NCI-H345 (cell line): ENCODE data around the gene TAT.
A peak's percentile ranks its signal among the peaks of the same experiment; 100 is the strongest.

ENCODE experiments used
- DNase-seq: peaks from one replicate; lab custom pipeline; 2025; lab: John Stamatoyannopoulos, UW

TAT gene

DNA sequence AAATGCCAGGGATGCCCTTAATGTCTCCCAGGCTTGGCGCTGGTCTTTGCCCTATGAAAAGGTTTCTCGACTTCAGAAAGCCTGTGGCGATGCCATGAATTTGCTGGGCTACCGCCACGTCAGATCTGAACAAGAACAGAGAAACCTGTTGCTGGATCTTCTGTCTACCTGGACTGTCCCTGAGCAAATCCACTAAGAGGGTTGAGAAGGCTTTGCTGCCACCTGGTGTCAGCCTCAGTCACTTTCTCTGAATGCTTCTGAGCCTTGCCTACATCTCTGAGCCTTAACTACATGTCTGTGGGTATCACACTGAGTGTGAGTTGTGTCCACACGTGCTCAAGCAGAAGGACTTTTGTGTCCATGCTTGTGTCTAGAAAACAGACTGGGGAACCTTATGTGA, 39.2 kb downstream of the TAT start:
- DNase-seq = peak; percentile 16

DNA sequence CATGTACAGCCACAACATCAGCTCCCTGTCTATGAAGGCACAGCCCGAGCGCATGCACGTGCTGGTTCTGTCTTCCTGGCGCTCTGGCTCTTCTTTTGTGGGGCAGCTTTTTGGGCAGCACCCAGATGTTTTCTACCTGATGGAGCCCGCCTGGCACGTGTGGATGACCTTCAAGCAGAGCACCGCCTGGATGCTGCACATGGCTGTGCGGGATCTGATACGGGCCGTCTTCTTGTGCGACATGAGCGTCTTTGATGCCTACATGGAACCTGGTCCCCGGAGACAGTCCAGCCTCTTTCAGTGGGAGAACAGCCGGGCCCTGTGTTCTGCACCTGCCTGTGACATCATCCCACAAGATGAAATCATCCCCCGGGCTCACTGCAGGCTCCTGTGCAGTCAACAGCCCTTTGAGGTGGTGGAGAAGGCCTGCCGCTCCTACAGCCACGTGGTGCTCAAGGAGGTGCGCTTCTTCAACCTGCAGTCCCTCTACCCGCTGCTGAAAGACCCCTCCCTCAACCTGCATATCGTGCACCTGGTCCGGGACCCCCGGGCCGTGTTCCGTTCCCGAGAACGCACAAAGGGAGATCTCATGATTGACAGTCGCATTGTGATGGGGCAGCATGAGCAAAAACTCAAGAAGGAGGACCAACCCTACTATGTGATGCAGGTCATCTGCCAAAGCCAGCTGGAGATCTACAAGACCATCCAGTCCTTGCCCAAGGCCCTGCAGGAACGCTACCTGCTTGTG, 40.0 kb downstream of the TAT start:
- DNase-seq = no peak

DNA sequence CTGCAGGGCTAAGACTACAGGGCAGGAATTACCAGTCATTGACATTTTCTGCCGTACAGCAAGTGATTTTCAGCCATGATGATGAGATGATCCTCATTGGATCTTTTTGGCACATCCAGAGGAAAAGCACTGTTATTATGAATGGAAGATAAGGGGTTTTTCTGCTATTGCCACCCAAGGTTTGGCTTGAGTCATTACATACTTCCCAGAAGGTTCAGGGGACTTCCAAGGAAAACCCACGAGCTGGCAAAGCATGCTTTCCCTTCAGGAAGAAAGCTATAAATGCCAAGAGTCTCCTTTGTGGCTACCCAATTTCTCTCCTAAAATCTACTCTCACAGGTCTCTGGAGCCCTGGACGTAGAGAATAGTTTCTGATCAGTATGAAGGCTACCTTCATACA, 44.5 kb downstream of the TAT start:
- DNase-seq = no peak

DNA sequence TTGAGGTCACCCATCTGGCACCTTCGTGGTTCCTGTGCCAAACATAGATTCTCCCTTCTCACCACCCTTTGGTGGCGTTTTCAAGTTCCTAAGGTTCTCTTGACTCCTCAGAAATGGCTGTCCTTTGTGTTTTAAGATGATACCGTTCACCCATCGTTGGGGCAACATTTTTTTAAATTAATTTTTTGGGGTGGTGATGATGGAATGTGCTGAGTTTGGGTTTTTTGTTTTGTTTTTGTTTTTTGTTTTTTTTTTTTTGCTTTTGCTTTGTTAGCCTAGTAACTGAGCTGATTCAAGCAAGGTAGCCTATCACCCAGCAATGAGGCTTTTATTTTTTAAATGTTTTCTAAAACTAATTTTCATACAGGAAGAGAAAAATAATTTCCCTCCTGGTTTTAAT, 48.0 kb downstream of the TAT start:
- no peak for DNase-seq

DNA sequence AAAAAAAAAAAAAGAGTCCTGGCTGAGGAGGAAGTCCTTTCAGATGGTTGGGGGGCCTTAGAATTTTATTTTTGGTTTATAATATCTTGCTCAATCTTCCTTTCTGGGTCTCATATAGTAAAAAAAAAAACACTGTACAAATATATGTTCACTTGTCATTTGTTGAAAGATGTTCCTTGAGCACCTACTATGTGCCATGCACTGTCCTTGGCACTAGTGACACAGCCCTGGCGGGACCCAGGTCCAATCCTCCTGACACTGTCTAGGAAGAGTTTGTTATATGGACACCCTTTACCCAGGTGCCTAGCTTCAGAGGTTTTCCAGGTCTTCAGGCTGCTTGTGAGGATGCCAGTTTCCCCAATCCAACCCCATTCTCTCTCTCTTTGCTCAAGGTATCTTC, 48.6 kb downstream of the TAT start:
- no peak for DNase-seq

DNA sequence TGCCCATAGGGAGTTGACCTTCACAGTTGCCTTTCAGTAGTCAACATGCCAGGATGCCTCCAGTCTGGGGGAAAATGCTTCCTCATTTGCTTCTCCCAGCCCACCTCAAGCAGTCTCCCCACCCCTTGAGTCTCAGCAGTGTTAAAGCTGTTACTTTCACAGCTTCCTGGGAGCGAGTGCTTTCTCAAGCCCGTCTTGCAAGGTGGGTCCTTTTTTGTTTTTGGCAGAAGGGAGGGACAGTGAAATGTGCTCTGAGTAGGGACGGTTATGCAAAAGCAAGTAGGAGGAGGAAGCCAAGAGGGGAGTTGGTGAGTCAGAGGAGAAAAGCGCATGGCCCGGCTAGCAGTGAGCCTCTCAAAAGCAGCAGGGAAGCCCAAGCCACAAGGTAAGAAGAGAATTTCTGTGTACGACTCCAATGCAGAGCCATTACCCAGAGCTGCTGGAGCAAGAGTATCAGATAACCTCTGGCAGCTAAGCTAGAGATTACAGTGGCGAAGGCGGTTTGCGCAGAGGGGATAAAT, 50.7 kb downstream of the TAT start, which contains the start of gene CHST4:
Gene CHST4, plus strand, starts transcription at position 316 of the 521 bp plus-strand sequence. CDS start 10,252 bp downstream, outside the sequence.
- no peak for DNase-seq

DNA sequence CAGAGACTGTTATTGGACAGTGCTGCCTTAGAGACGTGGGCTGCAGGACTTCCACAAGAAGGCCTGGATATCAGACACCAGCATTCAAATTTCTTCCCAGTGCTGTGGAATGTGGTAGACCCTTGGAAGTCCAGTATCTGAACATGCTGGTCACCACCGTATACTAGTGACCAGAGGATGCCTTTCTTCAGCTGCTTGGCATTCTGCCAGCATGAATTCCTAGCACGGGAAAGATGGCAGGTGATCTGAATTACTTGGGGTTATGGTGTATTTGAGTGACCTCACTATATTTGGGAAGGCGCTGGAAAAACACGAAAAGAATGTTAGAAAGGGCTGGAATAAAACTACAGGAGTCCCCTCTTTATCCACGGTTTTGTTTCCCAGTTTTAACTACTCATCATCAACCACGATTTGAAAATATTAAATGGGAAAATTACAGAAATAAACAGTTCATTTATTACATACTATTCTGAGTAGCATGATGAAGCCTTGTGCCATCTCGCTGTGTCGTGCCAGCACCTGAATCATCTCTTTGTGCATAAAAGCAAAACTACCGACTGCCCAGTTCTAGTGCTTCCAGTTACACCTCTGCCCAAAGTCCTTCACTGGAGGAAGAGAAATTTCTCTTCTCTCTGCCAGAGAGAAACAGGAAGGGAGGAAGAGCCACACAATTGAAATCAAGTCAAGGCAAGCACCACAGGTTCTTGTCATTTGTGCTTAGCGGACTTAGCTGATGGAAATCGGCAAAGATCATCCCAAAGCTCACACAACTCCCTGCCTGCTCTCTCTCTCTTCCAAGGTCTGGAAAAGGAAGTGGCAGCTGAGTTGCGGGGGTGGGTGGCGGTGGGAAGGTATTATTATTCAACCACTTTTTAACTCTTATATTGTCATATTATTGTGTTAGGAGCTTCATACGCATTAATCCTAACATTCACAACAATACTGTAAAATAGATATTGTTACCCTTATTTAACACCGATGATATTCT, 52.0 kb downstream of the TAT start:
- no peak for DNase-seq

DNA sequence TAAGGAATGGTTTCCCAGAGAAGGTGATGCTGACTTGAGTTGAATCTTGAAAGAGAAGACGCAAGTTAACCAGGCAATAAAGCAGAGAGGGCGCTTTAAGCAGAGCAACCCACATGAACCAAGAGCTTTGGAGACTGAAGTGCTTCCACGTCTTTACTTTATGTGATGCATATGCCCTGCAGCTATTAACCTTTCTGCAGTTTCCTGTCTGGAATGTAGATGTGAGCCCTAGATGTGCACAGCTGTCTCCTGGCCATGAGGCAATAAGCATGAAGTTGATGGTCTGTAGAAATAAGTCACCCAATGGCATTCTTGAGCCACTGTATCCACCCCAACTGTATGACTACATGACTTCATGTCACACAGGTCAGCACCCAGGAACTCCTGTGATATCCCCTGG, 56.3 kb downstream of the TAT start:
- DNase-seq = no peak
